ENCODE data around the gene XYLB.
"Not testable (repeated sequence)": the region's sequence is repeated elsewhere in the genome, so short reads cannot be mapped to it uniquely, and the experiment has no call there.

Gene XYLB

DNA sequence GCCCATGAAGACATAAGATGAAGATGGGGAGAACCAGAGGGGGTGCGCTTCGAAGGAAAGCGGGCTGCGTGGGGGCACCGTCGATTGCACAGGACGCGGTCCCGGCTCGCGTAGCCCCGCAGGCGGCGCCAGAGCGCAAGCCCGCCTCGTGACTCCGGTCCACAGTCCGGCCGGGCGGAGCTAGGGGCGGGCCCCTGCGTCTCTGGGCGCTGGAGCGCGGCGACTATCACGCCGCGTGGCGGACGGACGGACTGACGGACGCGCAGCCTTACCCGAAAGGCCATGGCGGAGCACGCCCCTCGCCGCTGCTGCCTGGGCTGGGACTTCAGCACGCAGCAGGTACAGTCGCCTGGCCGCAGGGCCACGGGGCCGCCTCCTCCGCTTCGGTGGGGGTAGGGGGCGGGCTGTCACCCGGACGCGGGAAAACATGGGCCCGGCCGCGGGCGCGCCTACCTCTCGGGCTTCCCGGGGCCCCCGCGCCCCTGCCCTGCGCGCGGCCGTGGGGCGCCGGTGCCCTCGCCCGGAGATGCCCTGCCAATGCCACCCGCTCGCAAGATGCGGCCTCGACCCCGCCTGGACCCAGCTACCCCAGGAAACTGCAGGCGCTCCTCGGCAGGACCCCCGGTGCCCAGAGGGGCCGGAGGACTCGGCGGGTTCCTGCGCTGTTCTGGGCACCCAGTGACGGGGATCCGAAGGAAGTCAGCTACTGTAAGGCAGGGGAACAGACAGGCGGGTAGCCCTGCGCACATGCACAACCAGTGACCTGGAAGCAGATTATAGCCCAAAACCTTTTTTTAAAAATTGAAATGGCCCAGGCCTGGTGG lies at the start of gene XYLB:
Gene XYLB (plus strand): TSS at position 199 of the 824 bp plus-strand sequence. CDS start 84 bp downstream, at position 283.
- DNase-seq: peak; percentile 64

DNA sequence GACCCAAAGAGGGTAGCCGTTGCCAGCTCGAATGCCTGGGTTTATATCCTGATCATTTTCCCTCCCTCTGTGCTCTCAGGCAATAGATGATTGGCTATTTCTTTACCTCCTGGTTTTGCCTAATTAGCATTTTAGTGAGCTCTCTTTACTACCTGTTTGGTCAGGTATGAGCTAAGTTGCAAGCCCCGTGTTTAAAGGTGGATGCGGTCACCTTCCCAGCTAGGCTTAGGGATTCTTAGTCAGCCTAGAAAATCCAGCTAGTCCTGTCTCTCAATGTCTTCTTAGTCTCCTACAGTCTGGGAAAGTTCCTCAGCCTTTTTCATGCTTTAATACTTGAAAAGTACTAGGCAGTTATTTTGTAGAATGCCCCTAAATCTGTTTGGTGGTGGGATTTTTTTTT lies 49.5 kb upstream of the XYLB start:
- not testable (repeated sequence) for DNase-seq

DNA sequence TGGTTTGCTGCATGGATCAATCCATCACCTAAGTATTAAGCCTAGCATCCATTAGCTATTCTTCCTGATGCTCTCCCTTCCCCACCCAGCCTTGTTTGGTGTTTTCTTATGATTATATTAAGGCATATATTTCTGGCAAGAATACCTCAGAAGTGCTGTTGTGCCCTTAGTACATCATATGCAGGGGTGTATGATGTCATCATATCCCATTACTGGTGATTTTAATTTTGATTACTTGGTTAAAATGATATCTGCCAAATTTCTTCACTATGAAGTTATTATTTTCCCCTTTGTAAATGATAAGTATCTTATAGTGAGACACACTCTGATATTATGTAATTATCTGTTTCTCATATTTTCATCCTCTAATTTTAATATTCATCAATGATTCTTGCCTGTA lies 49.0 kb upstream of the XYLB start:
- no peak for DNase-seq

DNA sequence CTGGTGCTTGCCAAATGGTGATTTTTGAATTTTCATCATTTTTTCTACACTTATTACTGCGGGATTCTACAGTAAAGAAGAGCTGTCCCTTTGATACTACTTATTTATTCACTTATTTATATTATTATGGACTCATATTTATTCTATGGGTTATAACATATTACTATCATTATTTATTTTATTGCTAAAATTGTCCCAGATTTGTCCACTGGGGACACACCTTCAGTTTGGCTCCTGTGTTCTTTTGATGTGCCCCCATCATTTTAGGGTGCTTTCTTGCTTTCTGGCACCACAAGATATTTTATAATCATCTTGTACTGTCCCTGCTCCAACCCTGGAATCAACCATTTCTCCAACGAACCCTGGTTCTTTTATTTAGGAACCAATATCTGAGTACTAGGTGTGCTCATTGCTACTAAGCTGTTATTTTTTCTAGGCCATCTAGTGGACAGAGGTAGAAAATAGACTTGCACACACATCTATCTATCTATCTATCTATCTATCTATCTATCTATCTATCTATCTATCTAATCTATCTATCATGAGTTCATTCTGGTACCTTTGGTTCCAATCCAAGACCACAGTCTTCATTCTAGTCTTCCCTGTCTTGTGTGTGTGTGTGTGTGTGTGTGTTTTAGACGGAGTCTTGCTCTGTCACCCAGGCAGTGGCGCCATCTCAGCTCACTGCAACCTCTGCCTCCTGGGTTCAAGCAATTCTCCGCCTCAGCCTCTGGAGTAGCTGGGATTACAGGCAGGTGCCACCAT lies 48.5 kb upstream of the XYLB start:
- DNase-seq: no peak

DNA sequence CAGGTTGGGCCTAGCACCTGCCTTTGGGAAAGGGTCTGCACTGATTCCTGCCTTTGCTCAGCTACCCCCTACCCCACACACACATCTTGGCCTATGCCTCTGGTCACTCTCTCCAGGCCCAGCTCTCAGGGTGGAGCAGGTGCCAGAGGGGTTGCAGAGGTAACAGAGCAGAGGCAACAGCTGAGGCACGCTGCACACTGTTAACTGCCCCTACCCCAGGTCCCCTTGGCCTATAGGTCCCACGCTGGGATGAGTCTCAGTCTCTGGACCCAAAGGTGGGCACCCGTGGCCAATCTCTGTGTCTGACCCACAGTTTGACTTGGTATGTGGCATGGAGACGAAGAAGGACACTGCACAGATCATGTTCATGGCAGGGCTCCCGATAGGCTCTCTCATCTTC lies 39.6 kb upstream of the XYLB start:
- no peak for DNase-seq

DNA sequence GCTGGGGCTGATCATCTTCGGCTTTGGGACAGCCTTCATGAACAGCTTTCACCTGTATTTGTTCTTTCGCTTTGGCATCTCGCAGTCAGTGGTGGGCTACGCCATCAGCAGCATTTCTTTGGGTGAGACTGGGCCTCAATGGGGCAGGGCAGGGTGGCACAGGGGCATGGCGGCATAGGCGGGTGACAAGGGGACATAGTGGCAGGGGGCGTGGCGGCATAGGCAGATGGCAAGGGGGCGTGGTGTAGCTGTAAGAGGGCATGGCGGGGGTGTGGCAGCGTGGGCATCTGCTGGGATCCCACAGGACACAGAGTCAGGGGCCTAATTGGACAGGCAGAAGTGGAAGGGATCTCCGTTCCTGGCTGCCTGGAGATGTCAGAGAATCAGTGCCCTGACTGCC lies 39.0 kb upstream of the XYLB start:
- no peak for DNase-seq

DNA sequence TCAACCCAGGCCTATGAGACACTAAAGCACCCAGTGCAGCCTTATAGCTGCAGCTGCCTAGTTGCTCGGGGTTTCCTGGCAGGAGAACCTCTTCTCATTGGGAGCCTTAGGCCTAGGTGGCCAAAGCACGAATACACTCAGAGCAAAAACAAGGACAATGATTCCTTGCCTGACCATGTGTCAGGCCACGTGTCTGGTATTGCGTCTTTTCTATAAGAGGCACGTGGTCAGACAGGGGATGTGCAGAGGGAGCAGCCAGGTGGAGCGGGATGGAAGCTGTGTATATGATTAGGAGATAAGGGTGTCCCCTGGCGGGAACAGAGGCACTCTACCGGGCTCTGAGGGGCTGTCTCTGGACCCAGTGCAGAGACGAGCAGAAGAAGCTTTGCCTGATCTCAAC lies 38.1 kb upstream of the XYLB start:
- no peak for DNase-seq

DNA sequence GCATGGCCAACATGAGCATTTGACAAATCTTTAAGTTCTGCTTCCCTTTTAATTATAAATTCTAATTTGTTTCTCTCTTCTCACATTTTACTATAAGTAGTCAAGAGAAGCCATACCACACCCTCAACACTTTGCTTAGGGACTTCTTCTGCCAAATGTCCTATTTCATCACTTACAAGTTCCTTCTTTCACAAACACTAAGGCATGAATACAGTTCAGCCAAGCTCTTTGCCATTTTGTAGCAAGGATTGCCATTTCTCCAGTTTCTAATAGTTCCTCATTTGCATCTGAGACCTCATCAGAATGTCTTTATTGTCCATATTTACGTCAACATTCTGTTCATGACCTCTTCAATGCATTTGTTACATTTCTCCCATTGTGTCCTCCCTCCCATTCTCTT lies 35.1 kb upstream of the XYLB start:
- no peak for DNase-seq

DNA sequence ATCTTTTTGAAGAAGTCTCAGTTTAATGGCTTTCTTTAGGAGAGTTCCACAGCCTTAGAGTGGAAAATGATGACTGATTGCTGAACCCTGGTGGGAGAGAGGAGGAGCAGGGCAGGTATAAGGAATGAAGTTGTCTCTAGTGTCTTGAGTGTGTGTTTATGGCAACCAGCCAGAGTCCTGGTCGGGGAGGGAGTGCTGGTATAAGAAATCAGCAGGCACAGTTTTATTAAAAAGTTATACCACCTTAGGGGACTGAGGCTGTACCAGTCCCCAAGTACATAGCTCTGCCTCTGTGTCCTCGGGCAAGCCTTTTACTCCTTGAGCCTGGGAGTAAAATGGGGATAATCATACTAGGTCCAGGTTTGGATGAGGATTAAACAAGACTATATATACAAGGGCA lies 34.6 kb upstream of the XYLB start:
- no peak for DNase-seq

DNA sequence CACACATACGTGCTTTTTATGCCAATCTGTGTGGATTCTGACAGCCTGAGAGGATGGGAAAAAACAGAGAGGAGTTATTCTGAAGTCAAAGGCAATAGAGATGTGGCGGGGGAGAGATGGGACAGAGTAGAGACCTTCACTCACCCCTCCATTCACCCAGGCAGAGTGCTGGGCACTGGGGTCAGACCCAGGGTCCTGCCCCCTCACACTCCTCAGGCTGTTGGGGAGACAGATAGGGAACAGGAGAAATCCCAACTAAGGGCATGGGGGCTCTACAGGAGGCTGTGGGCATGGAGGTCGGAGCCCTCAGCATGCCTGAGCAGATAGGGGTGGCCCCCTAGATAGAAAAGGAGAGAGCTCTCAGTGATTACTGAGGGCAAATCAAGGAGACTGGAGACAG lies 34.2 kb upstream of the XYLB start:
- no peak for DNase-seq

DNA sequence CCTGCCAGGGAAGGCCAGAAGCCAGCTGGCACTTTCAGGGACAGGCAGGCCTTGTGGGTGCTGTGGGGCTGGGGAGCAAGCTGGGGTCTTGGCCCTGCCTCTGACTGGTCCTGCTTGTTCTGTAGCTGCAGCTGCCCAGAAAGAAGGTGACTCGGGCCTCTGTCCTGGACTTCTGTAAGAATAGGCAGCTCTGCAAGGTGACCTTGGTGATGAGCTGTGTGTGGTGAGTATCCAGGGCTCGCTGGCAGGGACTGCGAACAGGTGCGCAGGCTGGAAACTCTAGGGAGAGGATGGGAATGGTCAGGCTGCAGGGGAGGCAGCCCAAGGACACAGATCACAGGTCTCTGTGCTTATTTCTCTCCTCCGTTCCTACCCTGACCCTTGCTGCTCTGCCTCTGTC lies 33.3 kb upstream of the XYLB start:
- no peak for DNase-seq

DNA sequence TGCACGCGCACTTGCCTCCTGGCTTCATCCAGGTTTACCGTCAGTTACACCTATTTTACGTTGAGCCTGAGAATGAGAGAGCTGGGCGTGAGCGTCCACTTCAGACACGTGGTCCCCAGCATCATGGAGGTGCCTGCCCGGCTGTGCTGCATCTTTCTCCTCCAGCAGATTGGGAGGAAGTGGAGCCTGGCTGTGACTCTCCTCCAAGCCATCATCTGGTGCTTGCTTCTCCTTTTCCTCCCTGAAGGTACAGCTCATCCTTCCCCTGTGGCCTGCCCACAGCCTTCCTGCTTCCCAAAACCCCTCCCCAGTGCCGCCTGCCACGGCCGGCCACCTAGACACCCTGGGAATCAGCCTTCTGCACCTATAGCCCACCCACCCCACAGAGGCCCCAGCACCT lies 32.9 kb upstream of the XYLB start:
- no peak for DNase-seq

DNA sequence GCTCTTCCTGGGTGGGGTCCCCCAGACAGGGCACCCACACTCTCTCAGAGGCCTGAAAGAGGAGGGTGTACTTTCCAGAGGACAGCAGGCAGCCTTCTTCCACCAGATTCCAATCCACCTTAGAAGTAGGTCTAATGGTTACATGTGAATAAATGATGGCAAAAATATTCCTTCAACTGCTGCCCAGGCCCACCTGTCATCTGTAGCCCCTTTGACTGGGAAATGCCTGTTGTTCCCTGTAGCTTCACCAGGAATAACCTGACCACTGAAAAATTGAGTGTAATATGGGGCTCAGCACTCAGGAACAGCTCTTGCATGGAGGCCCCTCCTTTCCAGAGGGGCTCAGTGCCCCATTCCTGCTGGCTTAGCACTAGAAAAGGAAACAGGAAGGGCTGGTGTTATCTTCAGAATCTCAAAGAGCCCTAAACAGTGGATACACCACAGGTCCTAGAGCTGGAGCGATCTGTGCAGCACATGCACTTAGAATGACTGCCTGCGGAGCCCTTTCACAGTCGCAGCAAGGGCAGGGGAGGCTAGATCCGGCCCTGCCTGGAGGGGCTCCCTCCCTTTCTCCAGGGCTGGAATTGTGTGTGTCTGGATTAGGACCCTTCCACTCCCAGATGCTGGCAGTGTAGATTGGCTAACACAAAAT lies 32.3 kb upstream of the XYLB start:
- DNase-seq: no peak

DNA sequence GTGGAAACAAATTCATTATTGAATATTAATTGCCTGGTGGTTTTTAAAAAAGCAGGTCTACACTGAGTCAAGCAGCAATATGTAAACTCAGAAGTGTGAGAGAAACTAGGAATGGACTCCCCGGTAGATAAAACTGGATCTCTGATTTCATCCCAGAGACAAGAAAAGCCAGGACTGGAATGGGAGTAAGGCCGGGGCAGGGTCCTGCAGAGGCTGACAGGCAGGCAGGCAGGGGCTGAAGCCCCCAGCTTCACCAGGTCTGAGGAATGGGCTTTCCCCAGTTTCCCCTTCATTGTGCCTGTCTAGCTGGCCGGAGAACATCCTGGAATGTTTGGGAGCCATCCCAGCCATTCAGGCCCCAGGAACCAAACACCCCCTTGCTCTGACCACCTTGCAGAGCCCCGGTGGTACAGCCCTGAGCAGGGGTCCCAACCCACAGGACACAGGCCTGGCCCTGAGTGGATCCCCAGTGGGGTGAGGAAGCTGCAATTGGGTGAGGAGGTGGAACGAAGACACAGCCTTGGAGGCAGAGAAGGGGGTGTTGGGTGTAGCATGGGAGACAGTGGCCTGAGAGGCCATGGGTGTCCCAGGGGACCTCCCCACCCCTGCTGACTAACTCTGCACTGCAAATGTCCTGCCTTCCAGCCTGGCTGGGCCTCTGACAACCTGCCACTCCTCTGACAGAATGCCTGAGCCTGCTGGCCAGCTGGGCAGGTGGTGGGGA lies 31.7 kb upstream of the XYLB start:
- DNase-seq: no peak

DNA sequence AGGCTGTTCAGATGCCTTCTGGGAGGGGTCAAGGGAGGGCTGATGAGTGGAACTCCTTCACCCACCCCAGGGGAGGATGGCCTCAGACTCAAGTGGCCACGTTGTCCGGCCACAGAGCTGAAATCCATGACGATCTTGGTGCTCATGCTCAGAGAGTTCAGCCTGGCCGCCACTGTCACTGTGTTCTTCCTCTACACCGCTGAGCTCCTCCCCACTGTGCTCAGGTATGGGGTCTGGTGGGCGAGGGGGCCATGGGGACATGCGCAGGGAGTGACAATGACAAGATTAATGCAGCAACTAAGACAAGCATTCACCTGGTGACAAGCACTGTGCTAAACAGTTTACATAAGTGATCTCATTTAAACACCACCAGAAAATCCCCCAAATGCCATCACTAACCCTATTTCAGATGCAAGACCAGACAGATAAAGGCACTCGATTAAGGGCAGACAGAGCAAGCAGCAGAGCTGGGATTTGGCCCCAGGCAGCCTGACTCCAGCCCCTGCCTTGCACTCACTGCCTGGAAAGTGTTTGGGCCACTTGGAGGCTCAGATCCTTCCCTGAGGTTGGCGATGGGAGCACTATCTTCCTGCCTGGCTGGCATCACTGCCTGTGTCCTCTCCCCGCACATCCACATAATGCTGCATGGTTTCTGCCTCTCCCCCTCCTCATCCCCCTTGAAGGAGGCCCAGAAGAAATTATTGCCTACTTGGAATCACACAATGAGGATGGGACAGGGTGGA lies 30.9 kb upstream of the XYLB start:
- DNase-seq: no peak

DNA sequence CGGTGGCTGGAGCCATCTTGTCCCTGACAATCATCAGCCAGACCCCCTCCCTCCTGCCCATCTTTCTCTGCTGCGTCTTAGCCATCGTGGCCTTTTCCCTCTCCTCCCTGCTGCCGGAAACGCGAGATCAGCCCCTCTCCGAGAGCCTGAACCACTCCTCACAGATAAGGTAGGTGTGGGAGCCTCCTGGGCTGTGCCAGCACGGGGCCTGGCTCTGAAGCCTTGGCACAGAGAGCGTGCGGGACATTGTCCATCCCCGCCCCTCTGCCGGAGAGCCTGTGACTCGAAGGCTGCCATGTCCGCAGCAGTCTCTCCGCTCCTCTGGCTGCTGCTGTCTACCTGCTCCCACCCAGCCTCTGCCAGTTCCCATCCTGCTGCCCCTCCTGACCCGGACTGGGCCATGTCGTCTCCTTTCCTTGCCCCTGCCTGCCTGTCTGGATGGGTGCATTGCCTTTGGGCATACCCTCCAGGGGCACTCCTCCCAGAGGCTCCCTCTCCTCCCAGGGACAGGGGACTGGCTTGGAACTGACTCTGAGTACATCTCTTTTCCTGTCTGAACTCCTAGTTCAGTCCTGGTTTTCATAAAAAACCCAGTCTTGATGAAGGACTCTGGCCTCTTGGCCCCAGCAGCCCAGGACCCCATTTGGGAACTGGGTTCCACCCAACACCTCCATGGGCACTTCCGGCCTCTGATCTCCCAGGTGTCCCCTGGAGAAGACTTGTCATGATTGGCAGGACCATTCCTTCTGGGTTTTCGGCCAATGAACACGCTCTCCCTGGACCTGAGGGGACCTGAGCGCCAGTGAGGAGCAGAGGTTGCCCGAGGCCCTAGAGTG lies 30.0 kb upstream of the XYLB start:
- DNase-seq: no peak

DNA sequence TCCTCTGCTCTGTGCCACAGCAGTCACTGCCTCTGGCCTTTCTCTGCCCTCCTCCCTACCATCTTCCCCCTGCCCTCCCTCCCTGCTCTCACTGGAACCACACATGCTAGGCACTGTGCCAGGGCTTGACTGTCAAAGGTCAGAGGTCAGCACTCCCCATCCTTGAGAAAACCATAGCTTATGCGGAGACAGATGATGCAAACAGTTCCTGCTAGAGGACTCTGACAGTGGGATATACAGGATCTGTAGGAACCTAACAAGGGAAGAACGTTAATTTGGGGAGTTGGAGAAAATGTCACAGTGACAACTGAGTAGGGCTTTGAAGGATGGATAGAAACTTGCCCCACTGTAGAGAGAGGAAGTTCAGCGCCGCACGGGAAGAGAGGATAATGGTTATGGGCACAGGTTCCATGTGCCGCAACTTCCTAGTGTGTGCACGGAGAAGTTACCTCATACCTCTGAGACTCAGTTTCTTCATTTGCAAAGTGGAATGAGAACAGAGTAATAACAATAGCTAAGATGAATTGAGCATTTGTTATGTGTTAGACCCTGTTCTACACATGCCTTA lies 29.3 kb upstream of the XYLB start:
- no peak for DNase-seq

DNA sequence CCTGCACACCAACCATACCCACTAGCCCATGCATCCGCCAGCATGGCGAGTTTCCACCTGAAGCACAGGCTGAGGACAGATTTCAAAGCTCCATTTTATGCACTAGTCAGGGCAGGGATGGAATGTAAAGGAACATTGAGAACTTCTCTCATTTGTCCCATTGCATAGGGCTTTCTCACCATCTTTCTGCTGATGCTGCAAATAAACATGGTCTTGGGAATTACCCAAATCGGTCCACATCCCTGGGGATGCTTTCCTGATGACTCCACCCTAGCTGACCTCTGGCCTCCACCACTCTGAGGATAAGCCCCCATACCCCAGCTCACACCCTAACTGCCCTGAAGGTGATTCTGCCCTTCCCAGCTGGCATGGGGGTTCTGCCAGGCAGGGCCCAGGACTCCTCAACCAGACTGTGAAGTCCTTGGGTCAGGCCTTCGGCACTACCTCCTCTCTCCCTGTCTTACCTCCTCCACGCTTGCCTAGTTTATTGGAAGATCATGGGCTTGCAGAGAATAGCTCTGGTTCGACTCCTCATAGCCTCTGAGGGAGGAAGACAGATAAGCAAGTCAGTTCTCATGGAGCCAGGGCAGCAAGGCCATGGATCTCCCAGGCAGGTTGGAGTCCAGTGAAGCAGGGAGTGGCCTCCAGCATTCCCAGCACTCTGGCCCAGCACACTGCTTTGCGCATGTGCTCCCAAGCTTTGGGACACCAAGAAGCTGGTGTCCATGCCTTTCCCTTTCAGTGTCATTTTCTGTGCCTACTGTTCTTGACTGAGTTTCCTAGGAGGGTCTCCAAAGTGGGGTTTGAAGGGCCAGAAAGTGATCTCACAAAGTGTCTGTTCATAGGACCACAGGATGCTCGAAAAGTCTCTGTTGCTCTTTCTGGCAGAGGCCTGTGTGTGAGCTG lies 27.6 kb upstream of the XYLB start:
- DNase-seq: no peak

DNA sequence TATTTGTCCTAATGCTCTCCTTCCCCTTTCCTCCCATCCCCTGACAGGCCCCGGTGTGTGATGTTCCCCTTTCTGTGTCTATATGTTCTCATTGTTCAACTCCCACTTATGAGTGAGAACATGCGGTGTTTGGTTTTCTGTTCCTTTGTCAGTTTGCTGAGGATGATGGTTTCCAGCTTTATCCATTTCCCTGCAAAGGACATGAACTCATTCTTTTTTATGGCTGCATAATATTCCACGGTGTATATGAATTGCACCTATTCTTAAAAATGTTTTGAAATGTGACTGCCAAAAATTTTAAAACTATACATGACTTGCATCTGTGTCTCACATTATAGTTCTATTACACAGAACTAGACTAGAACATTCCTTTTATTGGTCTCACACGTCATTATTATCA lies 25.9 kb upstream of the XYLB start:
- not testable (repeated sequence) for DNase-seq

DNA sequence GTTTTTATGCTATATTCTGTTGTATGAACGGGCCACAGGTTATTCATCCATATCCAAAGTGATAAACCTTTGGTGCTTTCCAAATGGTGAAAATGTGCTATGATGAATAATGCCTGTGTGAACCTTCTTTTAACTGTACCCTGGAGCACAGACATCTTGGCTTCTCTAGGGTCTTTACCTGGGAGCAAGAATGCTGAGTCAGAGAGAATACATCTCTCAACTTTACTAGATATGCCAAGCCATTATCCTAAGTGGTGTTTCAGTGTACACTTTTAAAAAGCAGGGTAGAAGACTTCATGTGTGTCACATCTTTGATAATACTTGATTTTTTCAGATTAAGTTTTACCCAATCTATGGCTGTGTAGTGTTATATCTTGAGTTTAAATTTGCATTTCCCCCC lies 23.5 kb upstream of the XYLB start:
- DNase-seq: no peak

All from activated CD4-positive, alpha-beta T cell treated with anti-CD3 and anti-CD28 coated beads, Interleukin-2, amount 50 U/mL, for 1 hour (primary cell).